Spleen (tissue), 7 donors: ENCODE results near the gene ZNF660.
"Not testable (repeated sequence)": the region's sequence is repeated elsewhere in the genome, so short reads cannot be mapped to it uniquely, and the experiment has no call there.

ENCODE experiments used
- CTCF ChIP-seq, 11 experiments: fragments of 200-600 bp in 7 of 11; fragments of 450-650 bp in 4 of 11; sonication (generic) in 4 of 11; IDR thresholded peaks in 8 of 11; conservative IDR thresholded peaks in 3 of 11; 1 replicate in 7 of 11; 2 replicates in 4 of 11; pipeline versions ENCODE4 v1.4.0 to v1.8.0; 2016 to 2021; ENCODE audit warnings: antibody characterized with exemption in 11 of 11, inconsistent platforms in 4 of 11, mild to moderate bottlenecking in 1 of 11
- POLR2AphosphoS5 ChIP-seq, 3 donors: sonication (generic); formaldehyde crosslinking; IDR thresholded peaks; one replicate each; pipeline ENCODE4 v1.5.1; 2017; ENCODE audit warnings: antibody characterized with exemption in 3 of 3
- donor health status: DM: no; HTN: no; CAD: no; lungs with moderate emphysema.
- donor health status: DM: no; HTN: no; CAD: no.
- donor health status: DM: no; HTN: no; CAD: no.

DNA sequence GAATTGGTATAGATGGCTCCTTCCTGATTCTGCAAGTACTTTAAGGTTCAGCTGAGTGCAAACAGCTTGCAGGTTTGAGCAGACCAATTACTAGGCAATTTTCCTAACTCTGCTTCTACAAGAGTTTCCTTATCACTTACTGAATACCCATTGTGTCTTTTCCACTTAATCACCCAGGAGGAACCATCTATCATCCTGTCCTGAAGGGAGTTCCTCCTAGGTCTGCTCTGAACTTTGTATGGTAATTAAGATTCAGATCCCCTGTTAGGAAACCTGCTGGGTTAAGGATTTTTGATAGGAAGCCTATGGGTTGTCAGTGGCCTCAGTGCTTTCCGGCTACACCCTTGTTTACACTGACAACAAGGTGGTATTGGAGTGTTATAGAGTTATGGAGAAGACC lies 40.0 kb upstream of the ZNF660 start:
- TF ChIP-seq CTCF (IDR thresholded peaks at IDR 0.05 in 8 of 11, conservative IDR thresholded peaks at IDR 0.05 in 3 of 11); POLR2AphosphoS5 (IDR thresholded peaks at IDR 0.05): not testable (repeated sequence)
